COLO668 (cell line): Measurements from ENCODE around the gene A1BG.
A peak's percentile ranks its signal among the peaks of the same experiment; 100 is the strongest.
"Not testable (repeated sequence)": the region's sequence is repeated elsewhere in the genome, so short reads cannot be mapped to it uniquely, and the experiment has no call there.

Source experiments
- DNase-seq: peaks from one replicate; lab custom pipeline; 2025; ENCODE audit not compliant: unreplicated experiment; lab: John Stamatoyannopoulos, UW

The A1BG gene

DNA sequence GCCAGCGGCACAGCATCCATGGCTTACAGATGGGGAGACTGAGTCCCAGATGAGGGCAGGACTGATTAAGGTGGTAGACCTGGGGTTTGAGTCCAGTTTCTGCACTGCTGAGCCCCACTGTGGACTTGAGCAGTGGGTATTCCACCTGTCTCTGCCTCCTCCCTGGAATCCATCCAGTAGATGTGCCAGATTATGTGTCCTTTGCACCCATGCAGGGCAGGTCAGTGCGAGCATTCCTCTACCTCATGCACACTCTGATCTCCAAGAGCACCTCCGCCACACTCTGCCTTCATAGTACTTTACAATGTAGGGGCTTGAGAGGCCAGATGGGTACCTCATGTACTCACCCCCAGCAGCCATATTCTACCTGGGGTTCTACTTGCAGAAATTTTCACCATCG lies 16.5 kb downstream of the A1BG start:
- no peak for DNase-seq

DNA sequence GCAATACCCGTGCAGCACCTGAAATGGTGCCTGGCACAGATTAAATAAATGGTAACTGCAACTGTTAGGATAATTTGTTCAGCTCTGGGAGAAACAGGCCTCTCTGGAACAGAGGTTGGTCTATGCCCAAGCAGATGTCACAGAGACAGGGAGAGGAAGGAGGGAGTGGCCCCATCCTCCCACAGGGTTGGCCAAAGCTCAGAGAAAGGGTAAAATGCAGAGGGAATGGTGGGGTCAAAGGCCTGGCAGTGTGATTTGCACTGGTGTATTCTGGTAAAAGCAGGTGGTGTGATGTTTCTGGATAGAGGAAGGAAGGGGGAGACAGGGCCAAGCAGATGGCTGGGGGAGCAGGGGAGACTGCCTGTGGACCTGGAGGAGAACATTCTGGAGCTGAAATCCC lies 17.1 kb downstream of the A1BG start:
- DNase-seq = no peak

DNA sequence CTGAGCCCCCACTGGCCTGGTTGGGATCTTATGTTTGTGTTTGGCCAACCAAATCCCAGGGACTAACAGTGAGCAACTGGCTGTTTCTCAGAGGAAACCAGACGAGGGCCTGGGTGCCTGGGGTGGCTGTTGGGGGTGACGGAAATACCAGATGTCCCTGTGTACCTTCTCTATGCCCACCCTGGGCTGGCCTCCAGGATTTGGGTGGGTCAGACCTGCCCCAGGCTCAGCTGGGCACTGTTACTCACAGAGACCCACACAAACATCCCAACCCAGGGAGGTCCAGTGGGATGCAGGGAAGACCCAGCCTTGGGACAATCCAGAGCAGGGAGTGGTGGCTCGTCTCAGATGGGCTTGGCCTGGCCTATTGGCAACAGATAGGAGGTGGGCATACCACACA lies 17.7 kb downstream of the A1BG start:
- DNase-seq = no peak

DNA sequence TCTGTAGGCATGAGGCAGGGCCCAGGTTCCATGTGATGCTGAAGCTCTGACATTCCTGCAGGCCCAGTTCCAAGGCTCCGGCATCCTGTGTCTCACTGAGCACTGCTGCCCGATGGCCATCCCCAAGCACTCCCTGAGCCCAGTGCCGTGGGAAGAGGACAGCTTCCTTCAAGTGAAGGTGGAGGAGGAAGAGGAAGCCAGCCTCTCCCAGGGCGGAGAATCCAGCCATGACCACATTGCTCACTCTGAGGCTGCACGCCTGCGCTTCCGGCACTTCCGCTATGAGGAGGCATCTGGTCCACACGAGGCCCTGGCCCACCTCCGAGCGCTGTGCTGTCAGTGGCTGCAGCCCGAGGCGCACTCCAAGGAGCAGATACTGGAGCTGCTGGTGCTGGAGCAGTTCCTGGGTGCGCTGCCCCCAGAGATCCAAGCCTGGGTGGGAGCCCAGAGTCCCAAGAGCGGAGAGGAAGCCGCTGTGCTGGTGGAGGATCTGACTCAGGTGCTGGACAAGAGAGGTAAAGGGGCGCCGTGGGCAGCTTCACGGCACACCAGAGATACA lies 18.5 kb downstream of the A1BG start:
- DNase-seq = no peak

DNA sequence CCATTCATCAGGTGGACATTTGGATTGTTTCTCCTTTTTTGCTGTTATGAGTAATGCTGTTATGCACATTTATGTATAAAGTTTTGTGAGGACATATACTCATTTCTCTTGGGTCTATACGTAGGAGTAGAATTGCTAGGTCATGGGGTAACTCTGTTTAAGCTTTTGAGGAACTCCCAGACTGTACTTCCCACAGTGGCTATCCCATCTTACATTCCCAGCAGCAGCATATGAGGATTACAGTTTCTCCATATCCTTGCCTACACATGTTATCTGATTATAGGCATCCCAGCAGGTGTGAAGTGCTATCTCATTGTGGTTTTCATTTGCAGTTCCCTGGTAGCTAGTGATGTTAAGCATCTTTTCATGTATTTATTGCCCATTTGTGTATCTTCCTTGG lies 20.6 kb downstream of the A1BG start:
- DNase-seq = no peak

DNA sequence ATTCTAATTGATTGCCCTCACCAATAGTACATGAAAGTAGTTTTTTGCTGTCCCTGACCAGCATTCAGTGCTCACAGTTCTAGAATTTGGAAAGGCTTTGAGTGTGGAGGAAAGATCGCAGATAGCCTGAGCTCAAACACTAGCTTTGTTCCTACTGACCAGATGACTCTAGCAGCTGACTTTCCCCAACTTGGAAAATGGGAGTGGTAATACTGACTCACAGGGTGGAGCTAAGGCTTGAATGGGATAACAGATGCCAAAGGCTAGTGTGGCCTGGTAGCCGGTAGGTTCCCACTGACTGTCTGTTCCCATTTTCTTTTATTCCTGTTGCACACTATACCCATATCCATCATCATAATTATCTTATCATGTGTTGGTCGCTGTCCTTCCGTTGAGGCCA lies 22.8 kb downstream of the A1BG start:
- no peak for DNase-seq

DNA sequence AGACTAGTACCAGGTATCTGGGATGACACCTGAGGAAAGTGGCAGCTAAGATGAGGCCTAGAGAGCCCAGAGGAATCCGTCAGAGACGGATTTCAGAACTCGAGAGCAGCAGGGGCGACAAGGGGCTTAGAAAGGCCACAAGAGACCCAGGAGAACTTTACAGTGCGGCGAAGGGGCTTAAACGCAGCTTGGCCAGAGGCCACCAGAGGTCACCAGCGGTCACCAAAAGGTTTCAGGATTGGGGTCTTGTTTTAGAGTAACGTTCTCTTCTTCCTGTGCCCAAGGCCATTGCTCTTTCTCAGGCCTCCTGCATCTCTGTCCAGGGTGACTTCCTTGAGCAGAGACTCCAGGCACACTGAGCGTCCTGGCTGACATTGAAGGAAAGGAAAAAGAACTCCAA lies 24.3 kb downstream of the A1BG start:
- peak; percentile 13 for DNase-seq

DNA sequence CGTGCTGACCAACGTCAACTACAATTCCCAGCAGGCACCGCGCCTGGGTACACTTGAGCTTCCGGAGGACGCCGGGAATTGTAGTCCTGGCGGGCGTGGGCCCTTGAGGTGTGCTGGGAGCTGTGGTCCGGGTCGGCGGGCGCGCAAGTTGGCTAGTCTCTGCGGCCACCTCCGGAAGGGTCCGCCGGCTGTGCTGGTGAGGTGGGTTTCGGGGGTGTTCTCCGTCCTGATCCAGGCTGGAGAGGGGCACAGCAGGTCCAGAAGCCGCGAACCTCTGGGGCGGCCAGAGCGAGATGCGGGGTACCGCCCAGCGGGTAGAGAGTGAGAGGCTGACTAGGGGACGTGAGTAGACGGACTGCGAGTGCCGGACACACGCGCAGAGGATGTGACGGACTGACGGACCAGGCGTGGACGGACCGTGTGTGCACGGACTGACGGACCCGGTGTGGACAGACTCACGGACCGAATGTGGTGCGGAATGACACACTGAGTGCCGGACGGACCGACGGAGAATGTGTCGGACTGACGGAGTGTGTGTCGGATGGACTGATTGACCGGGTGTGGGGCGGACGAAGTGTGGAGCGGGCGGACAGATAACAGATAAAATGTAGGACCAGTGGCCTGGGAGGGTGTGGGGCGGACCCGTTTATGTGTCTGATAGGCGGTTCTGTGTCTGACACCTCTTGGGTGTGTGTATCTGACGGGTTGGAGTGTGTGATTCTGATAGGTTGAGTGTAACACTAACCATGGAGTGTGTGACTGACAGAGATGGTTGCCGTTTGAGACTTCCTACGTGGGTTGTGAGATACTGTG lies 26.2 kb downstream of the A1BG start, which contains the start of gene ZSCAN22:
Gene ZSCAN22 (plus strand): TSS at position 81 of the 813 bp plus-strand sequence. CDS start 7,809 bp downstream, outside the sequence.
- DNase-seq = peak; percentile 97

DNA sequence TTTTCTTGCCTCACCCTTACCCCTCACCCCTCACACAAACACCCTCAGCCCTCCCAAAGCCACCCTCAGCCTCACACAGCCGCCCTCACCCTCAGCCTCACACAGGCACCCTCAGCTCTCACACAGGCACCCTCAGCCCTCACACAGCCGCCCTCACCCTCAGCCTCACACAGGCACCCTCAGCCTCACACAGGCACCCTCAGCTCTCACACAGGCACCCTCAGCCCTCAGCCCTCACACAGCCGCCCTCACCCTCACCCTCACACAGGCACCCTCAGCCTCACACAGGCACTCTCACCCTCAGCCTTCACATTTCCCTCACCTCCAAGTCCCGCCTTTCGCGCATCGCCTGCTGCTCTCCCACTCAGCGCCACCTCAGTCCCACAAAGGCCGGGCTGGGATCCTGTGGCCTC lies 26.8 kb downstream of the A1BG start:
- DNase-seq = no peak

DNA sequence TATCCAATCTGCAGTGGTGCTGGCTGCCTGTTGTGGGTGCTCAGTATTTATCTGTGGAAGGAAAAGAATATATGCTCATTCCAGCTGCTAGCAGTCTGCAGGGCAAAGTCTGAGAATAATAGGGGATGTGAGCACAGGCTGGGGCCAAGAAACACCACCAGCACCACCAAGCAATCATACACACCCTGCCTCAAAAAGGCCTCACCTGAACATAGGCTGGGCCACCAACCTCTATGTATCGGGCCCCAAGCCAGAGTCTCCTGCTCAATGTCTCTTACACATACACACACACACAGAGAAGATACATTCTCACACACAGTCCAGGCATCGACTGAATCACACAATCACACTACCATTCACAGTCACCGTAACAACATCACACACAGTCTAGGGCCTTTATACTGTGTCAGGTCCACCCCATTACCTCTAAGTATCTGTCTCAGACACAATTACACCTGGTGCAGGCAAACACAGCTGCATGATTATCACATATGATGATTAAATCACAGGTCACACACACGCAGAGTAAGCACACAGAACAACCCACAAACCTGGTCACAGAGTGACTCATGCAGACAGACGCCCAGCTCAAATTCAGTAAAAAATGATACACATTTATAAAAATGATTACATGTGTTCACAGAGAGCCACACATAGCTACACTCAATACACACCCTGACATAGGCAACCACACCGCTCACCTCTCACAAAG lies 27.8 kb downstream of the A1BG start:
- peak; percentile 50 for DNase-seq

DNA sequence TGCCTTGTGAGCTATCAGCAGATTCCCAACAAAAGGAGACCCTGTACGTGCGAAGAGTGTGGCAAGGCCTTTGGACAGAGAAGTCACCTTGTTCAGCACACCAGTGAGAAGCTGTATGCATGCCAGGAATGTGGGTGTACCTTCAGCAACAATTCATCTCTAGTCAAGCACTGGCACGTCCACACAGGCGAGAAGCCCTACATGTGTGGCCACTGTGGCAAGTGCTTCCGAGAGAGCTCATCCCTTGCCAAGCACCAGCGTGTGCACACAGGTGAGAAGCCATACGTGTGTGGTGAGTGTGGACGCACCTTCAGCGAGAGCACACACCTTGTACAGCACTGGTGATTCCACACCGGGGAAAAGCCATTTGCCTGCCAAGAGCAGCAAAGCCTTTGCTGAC lies 34.1 kb downstream of the A1BG start:
- no peak for DNase-seq

DNA sequence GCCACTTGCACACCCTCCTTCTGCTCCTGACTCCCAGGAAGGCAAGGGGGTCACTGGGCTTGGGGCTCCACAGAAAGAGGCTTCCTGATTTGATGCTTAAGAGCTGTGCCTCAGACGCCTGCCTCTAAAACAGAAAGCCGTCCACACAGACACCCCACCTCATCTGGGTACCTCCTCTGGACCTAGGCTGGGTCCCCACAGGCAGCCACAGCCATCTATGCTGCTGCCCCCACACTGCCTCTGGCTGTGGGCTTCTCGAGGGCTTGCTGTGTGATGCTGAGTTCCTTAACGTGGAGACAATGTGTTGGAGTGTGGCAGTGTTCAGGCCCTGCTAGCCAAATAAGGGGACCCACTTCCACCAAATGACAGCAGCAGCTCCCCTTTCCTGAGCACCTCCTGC lies 35.0 kb downstream of the A1BG start:
- no peak for DNase-seq

DNA sequence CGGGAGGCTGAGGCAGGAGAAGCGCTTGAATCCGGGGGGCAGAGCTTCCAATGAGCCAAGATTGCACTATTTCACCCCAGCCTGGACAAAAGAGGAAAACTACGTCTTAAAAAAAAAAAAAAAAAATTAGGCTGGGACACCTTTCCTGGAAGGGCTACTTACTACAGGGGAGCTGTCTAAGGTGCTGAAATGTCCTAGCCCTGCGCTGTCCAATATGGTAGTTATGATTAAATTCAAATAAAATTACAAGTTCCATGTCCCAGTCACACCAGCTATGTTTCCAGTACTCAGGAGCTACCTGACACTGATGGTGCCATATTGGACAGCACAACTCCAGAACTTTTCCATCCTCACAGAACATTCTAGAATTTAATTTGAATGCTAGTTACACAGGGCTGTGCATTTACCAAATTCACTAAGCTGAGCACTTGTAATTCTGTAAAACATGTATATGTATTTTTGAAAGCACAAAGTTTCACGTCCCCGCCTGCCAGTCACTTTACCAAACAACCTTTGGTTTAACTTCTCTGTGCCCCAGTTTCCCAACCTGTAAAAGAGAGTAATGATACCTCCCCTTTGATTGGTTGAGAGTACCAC lies 35.7 kb downstream of the A1BG start:
- DNase-seq = no peak

DNA sequence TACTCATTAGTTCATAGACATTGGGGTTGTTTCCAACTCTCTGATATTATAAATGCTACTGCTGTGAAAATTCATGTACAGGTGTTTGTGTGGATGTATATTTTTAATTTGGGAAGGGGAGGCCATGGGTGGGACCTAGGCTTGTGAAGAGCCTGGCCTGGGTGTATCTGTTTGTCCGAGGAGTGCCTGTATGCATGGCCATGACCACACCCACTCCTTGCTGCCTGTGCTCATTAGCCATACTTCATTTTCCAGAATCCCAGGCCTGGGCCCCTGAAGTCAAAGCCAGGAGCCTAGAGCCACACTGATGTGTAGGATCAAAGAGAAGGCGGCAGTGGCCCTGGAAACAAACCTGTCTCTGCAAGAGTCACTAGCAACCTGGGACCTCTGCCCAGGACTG lies 37.7 kb downstream of the A1BG start:
- no peak for DNase-seq

DNA sequence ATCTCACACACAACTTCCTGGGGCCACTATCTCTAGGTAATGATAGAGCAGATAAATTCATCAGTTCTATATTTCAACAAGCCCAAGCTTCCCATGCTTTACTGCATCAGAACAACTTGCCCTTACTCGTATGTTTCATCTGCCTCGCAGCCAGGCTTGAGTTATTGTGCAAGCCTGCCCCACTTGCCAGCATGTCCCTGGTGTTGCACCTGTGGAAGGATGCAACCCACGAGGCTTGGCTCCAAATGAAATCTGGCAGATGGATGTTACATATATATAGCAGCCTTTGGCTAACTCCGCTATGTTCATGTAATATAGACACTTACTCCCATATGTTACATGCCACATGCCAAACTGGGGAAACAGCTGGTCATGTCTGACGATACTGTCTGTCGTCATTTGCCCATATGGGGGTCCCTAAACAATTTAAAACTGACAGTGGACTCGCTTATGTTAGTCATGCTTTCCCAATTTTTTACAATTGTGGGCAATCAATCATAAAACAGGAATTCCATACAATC lies 41.9 kb downstream of the A1BG start:
- no peak for DNase-seq

DNA sequence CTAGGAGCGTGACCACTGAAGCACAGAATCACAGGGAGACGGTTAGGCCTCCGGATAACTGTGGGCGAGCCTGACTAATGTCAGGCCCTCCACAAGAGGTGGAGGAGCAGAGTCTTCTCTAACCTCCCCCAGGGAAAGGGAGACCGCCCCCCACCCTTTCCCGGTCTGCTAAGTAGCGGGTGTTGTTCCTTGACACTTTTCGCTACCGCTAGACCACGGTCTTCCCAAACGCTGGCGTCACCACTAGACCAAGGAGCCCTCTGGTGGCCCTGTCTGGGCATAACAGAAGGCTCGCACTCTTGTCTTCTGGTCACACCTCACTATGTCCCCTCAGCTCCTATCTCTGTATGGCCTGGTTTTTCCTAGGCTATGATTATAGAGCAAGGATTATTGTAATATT lies 42.6 kb downstream of the A1BG start:
- DNase-seq = not testable (repeated sequence)

DNA sequence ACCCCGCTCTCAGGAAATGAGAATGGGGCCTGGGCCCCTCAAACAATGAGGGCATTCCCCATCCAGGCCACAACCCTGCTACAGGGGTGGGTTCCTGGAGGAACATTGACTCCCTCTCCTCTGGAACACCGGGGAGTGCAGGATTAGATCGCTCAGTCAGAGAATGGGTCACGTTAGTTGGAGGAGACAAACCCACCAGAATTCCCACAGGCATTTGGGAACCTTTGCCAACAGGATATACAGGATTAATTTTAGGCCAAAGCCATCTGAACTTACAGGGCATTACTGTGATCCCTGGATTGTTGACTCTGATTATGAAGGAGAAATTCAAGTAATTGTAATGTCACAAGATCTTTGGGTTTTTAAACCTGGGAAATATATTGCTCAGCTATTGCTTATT lies 45.6 kb downstream of the A1BG start:
- no peak for DNase-seq

DNA sequence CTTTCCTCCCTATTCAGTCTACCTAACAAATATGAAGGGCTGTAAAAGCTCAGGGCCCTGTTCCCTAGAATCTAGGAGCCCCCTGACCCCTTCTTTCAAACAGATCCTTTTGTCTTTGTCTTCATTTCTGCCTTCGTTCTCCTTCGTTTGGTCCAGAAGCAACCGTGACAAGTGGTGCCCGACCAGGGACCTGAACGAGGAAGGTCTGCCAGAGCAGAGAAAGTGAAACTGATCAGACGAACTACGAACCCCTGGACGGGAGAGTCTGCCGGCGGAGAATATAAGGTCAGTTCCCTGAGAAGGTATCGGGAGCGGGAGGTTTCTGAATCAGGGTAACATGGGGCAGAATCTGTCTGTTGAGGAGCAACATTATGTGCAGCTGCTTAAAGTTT lies 47.4 kb downstream of the A1BG start:
- DNase-seq = peak; percentile 9

DNA sequence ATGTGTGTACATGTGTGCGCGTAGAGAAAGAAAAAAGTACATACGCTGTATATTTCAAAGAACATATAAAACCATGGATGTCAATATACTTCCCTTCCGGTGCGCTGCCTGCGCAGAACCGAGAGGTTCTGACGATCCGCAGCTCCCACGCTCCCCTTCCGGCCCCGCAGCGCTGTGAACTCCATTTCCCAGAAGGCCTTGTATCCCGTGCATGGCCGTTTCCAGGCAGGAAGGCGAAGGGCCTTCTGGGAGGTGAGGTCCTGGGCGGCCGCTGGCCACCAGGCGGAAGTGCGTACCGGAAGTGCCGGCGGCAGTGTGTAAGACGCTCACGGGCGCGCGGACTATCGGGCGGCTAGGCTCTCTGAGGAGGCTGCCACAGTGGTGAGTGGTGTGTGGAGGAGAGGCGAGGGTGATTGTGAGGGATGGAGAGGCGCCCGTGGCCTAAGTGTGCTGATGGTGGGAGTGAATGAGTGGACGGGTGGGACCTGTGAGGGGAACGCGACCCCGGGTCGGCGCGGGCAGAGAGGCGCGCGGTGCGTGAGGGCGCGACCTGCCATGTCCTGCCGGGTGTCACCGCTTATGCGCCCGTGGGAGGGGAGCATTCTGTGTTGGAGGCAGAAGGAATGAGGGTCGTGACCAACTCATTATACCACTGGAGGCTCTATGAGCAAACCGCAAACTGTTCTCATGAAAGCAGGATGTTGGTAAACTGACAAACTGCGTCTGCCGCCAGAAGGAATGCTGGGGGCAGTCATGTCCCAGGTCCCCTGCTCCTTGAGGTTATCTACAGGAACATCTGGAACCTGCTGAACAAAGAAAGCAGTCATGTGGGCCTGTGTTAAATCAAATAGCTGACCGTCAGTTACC lies 48.0 kb downstream of the A1BG start, which contains the start of gene ERVK3-1:
Gene ERVK3-1 (plus strand): TSS at position 313 of the 867 bp plus-strand sequence. CDS start 6,792 bp downstream, outside the sequence.
- DNase-seq = peak; percentile 97

DNA sequence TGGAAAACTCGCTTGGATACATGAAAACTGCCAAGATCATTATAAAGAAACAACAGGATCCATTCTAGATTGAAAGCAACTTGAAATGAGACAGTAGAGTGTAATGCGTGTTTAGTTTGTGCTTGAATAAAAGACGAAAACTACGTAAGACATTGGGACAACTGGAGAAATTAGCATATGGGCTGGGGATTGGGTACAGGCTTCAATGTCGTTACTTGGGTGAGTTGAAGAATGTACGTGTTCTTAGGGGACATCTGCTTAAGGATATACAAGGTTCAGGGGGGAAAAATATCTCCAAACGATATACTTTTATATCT lies 48.6 kb downstream of the A1BG start:
- no peak for DNase-seq

DNA sequence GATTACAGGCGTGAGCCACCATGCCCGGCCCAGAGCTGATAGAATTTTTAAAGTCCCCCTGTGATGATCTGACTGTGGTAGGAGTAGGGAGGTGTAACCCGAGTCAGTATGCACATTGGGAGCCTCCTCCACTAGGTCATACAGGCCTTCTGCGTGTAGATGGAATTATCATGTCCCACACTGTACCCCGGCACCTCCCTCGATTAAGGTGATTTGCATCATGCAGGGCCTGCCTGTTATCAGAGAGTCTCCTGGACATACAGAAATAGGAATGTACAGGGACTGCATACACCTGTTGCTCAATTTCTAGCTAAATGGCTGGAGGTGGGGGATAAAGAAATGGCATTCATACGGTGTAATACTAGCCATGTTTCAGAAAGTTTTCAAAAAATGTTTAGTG lies 49.0 kb downstream of the A1BG start:
- DNase-seq = no peak
